CD4-positive, alpha-beta T cell (primary cell): ENCODE results near the gene HSPB1. TPM values are rescaled to one million over a fixed set of nuclear protein-coding genes. Genes with fewer than 3 reads are reported as not detected.

ENCODE experiments used
- ATAC-seq: fragments of 200-7000 bp; cut with Tn5 transposase; one replicate; pipeline ENCODE4 v1.10.0; 2022; ENCODE audit warnings: mild to moderate bottlenecking; ENCODE audit not compliant: poor library complexity
- CTCF ChIA-PET: fragments of 350-600 bp; sonication (Branson Sonifier 250); formaldehyde crosslinking; loops from one replicate; lab custom pipeline; 2021; ENCODE audit warnings: antibody characterized with exemption, inconsistent platforms; lab: Charles Lee
- POLR2A ChIA-PET: fragments of 350-600 bp; sonication (Branson Sonifier 250); formaldehyde crosslinking; loops from one replicate; lab custom pipeline; 2021; ENCODE audit warnings: antibody characterized with exemption, inconsistent platforms; lab: Charles Lee
- DNase-seq, 14 experiments: peaks; one replicate each; pipeline ENCODE4 v3.0.0-alpha.2; 2013 to 2020; ENCODE audit warnings: mixed read lengths in 2 of 14
- H3K27ac ChIP-seq, 2 donors: one replicate each; pipeline versions ENCODE4 v1.5.1 to v1.7.0; 2013; ENCODE audit warnings: low read length in 2 of 2, low read depth in 1 of 2, mild to moderate bottlenecking in 1 of 2
- H3K27me3 ChIP-seq, 2 experiments: 1 replicate in 1 of 2; 2 replicates in 1 of 2; pipeline versions ENCODE4 v1.6.1 to v1.7.0; 2013; ENCODE audit warnings: low read length in 2 of 2, control low read depth in 1 of 2, mild to moderate bottlenecking in 1 of 2, moderate library complexity in 1 of 2; ENCODE audit not compliant: insufficient read depth in 2 of 2, control insufficient read depth in 1 of 2
- H3K36me3 ChIP-seq: one replicate; pipeline ENCODE4 v1.6.1; 2013; ENCODE audit warnings: low read length, control low read depth; ENCODE audit not compliant: insufficient read depth
- H3K4me1 ChIP-seq: one replicate; pipeline ENCODE4 v1.6.1; 2013; ENCODE audit warnings: low read length, control low read depth; ENCODE audit not compliant: insufficient read depth
- H3K4me3 ChIP-seq: one replicate; pipeline ENCODE4 v1.5.1; 2013; ENCODE audit warnings: mild to moderate bottlenecking, low read length, moderate library complexity
- H3K9me3 ChIP-seq, 2 experiments: 1 replicate in 1 of 2; 2 replicates in 1 of 2; pipeline versions ENCODE4 v1.6.1 to v1.7.0; 2013; ENCODE audit warnings: low read length in 2 of 2, mild to moderate bottlenecking in 2 of 2, control low read depth in 1 of 2, moderate library complexity in 1 of 2; ENCODE audit not compliant: control insufficient read depth in 1 of 2, insufficient read depth in 1 of 2
- H3K27ac Mint-ChIP-seq: one replicate; pipeline ENCODE4 v1.8.0; 2020; ENCODE audit warnings: mixed read lengths
- H3K27me3 Mint-ChIP-seq: one replicate; pipeline ENCODE4 v1.8.0; 2021; ENCODE audit warnings: mixed read lengths
- H3K36me3 Mint-ChIP-seq: one replicate; pipeline ENCODE4 v1.8.0; 2021; ENCODE audit warnings: low read depth, mixed read lengths
- H3K4me1 Mint-ChIP-seq: one replicate; pipeline ENCODE4 v1.8.0; 2021; ENCODE audit warnings: low read depth, mixed read lengths
- H3K4me3 Mint-ChIP-seq: one replicate; pipeline ENCODE4 v1.8.0; 2020; ENCODE audit warnings: mild to moderate bottlenecking, mixed read lengths
- H3K9me3 Mint-ChIP-seq: one replicate; pipeline ENCODE4 v1.8.0; 2020; ENCODE audit warnings: mixed read lengths
- intact Hi-C, 2 experiments: fragments of 100-400 bp; cut with DNase I in 1 of 2; cut with micrococcal nuclease in 1 of 2; formaldehyde crosslinking; loops; one replicate each; pipeline versions ENCODE4 v1.15.1 to v1.9.0; 2023 to 2025; cut with DNase I, micrococcal nuclease
- total RNA-seq, 174 experiments: library from RNA in 2 of 174; stranded (reverse) in 2 of 174; gene quantifications; one replicate each; pipeline ENCODE4 v1.2.3 and lab custom pipeline; 2021 to 2026
- TF ChIP-seq, protein P1 (sequence below): fragments of 200-600 bp; IDR thresholded peaks from one replicate; pipeline ENCODE4 v1.8.0; 2022; ENCODE audit warnings: antibody characterized with exemption, mild to moderate bottlenecking

HSPB1 gene
- total RNA-seq, 2 experiments from 2014 or later: 38.0 to 38.6 TPM

DNA sequence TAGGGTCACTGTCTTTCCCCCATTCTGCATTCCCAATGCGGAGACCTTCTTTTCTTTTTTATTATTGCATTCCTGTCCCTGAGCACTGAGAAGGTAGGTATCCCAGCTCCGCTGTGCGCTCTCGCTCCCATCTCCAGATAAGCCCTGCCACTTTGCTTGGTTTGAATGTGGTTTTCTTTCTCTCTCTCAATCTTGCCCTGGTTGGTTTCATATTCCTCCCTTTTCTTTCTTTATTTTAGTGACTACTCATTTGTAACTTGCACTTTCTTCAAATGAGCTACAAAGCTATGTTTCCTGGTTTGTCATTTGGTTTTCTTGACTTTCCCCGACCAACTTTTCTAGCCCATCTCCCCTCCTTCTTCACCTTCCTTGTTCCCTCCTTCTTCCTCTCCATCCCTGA is 29.0 kb upstream of the HSPB1 start:
- H3K4me3 Mint-ChIP-seq: no peak overlapping the region
- H3K27ac ChIP-seq: no peak overlapping the region
- intact Hi-C loops: no loop called here
- POLR2A ChIA-PET: no interaction called here
- no peaks in the 10 kb centered on the region for H3K9me3 ChIP-seq
- H3K27me3 Mint-ChIP-seq: peaks cover 51% of the 10 kb centered on the region
- H3K27me3 ChIP-seq: peaks cover under 1 to 24% of the 10 kb centered on the region in 2 experiments
- CTCF ChIA-PET: interaction anchor here (1.0 to 1.2 kb wide), 2 partner anchors 9 to 18 kb away, joined by 3 to 4 read pairs; no protein-coding TSS in a partner anchor
- H3K36me3 Mint-ChIP-seq: no peaks in the 10 kb centered on the region
- H3K27ac Mint-ChIP-seq: no peak overlapping the region
- ATAC-seq (no peak), DNase-seq (no peak)
- H3K36me3 ChIP-seq: no peaks in the 10 kb centered on the region
- H3K4me3 ChIP-seq: no peak overlapping the region
- peaks cover 2% of the 10 kb centered on the region for H3K4me1 Mint-ChIP-seq
- no peaks in the 10 kb centered on the region for H3K9me3 Mint-ChIP-seq
- TF ChIP-seq, protein P1, sequence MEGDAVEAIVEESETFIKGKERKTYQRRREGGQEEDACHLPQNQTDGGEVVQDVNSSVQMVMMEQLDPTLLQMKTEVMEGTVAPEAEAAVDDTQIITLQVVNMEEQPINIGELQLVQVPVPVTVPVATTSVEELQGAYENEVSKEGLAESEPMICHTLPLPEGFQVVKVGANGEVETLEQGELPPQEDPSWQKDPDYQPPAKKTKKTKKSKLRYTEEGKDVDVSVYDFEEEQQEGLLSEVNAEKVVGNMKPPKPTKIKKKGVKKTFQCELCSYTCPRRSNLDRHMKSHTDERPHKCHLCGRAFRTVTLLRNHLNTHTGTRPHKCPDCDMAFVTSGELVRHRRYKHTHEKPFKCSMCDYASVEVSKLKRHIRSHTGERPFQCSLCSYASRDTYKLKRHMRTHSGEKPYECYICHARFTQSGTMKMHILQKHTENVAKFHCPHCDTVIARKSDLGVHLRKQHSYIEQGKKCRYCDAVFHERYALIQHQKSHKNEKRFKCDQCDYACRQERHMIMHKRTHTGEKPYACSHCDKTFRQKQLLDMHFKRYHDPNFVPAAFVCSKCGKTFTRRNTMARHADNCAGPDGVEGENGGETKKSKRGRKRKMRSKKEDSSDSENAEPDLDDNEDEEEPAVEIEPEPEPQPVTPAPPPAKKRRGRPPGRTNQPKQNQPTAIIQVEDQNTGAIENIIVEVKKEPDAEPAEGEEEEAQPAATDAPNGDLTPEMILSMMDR: no peak
- H3K4me1 ChIP-seq: peaks cover 3% of the 10 kb centered on the region

DNA sequence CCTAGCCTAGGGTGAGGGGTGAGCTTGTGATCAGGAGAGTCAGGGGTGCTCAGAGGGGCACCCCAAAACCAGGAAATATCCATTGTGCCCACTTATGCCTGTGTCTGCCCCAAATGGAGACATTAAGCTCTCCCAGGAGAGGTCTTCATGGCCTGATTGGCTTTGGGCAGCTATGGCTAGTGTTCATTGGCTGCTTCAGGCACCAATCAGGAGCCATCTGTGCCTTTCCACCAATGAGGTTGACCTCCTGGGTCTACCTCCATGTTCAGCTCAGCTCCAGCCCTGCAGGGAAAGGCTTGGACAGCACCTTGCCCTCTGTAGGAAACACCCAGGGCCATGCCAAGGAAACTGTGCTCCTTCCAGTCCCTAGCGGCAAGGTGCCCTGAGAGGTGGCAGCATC is 23.9 kb upstream of the HSPB1 start:
- peaks cover 28 to 34% of the 10 kb centered on the region in 2 experiments for H3K27me3 ChIP-seq
- no peaks in the 10 kb centered on the region for H3K9me3 ChIP-seq
- Mint-ChIP-seq H3K27ac (no peak overlapping the region), H3K9me3 (no peaks in the 10 kb centered on the region), H3K36me3 (no peaks in the 10 kb centered on the region), H3K27me3 (peaks cover 54% of the 10 kb centered on the region), H3K4me1 (no peaks in the 10 kb centered on the region), H3K4me3 (no peak overlapping the region)
- DNase-seq (no peak), ATAC-seq (no peak)
- TF ChIP-seq, protein P1: no peak
- CTCF ChIA-PET: interaction anchor here (0.6 to 0.9 kb wide), 2 partner anchors 13 to 1618 kb away, joined by 3 to 5 read pairs; no protein-coding TSS in a partner anchor
- H3K36me3 ChIP-seq: no peaks in the 10 kb centered on the region
- H3K27ac ChIP-seq: no peak overlapping the region
- intact Hi-C loops: no loop called here
- H3K4me1 ChIP-seq: peaks cover 16% of the 10 kb centered on the region
- H3K4me3 ChIP-seq: no peak overlapping the region
- POLR2A ChIA-PET: no interaction called here

DNA sequence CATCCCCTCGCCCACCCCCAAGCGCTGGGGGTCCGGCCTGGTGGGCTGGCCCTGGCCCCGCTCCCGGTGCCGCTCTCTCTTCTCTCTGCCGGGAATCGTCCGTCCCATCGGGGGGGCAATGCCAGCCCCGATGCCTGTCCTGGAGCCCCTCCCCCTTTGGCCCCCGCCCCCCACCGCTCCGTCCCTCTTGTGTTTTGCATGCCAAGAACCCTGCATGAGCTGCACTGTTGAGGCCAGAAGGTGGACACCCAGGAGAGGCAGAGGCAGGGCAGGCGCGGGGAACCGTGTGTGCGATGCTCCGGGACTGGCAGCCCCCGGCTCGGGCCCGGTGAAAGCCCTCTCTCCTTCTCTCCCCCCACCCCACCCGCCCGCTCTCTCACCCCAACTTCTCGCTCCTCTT is 22.1 kb upstream of the HSPB1 start:
- Histone ChIP-seq H3K27me3 (peaks cover 29 to 38% of the 10 kb centered on the region in 2 experiments), H3K36me3 (no peaks in the 10 kb centered on the region), H3K4me3 (no peak overlapping the region), H3K9me3 (no peaks in the 10 kb centered on the region), H3K27ac (no peak overlapping the region), H3K4me1 (peaks cover 16% of the 10 kb centered on the region)
- intact Hi-C loops: loop anchor here in 1 of 2 experiments (5.0 kb wide), 1 partner anchor 37 kb away; no protein-coding TSS in a partner anchor
- no peak for ATAC-seq
- CTCF ChIA-PET: no interaction called here
- DNase-seq: no peak
- TF ChIP-seq, protein P1: no peak
- POLR2A ChIA-PET: no interaction called here
- H3K36me3 Mint-ChIP-seq: no peaks in the 10 kb centered on the region
- H3K4me1 Mint-ChIP-seq: no peaks in the 10 kb centered on the region
- H3K27ac Mint-ChIP-seq: no peak overlapping the region
- H3K9me3 Mint-ChIP-seq: no peaks in the 10 kb centered on the region
- H3K4me3 Mint-ChIP-seq: no peak overlapping the region
- peaks cover 54% of the 10 kb centered on the region for H3K27me3 Mint-ChIP-seq
